ENCODE measurements around the gene SERPINA4. TPM values are rescaled to one million over a fixed set of nuclear protein-coding genes. Genes with fewer than 3 reads are reported as not detected.

SERPINA4 gene
- total and polyA plus RNA-seq, 9 of the 15 experiments (the other 6 are each of a cell fraction or from before 2014, with no cell fraction given) = not detected

- 0% methylated on average over 6 of the region's 9 CpGs for WGBS (ENCODE audit: insufficient coverage, low coverage, missing lambda C conversion rate)
- intact Hi-C loops (cut with micrococcal nuclease) (no loop called here), in situ Hi-C loops (cut with MboI) (no loop called here)
- ChIA-PET CTCF (ENCODE audit: low intra/inter-chr PET ratio) (no interaction called here), POLR2A (interaction anchor here (0.7 kb wide), 1 partner anchor 9 kb away, joined by 3 read pairs; no protein-coding TSS in a partner anchor)
- no peak overlapping the region for H3K4me2 ChIP-seq (ENCODE audit: insufficient read depth, low read length)
- no peak overlapping the region for H2AFZ ChIP-seq (ENCODE audit: low read depth, low read length)
- BruUV-seq (replicated peaks) = no TSS peak
- H3K27me3 ChIP-seq (ENCODE audit: control insufficient read depth in 2 of 2, insufficient read depth in 2 of 2, low read length in 2 of 2) = no peaks in the 10 kb centered on the region
- H3K36me3 ChIP-seq (ENCODE audit: control insufficient read depth, insufficient read depth, low read length) = no peaks in the 10 kb centered on the region
- H3K27ac ChIP-seq (ENCODE audit: extremely low read depth, low read depth, low read length) = no peak overlapping the region
- H3K9me3 ChIP-seq (replicated peaks; ENCODE audit: control insufficient read depth, insufficient read depth, low read depth, low read length) = no peaks in the 10 kb centered on the region
- H3K79me2 ChIP-seq (ENCODE audit: control insufficient read depth, insufficient read depth, low read length) = no peaks in the 10 kb centered on the region
- H3K9ac ChIP-seq (ENCODE audit: insufficient read depth in 1 of 2, low read depth in 2 of 2, low read length in 2 of 2) = no peak overlapping the region
- no peak for DNase-seq (ENCODE audit: extremely low read depth in 1 of 4, low spot score in 3 of 4)
- no peak for TF ChIP-seq ZBTB9 (CRISPR knock-in tag; IDR thresholded peaks at IDR 0.05)
- no peak for TF ChIP-seq SMARCB1 (IDR thresholded peaks at IDR 0.05; ENCODE audit: insufficient read length, low read depth)
- no peak for TF ChIP-seq POLR2AphosphoS5 (IDR thresholded peaks at IDR 0.05; ENCODE audit: control insufficient read depth, insufficient read depth, low read depth, low read length)
- TF ChIP-seq MEIS2 (IDR thresholded peaks at IDR 0.05; ENCODE audit: partially characterized antibody) = no peak
- no peak for TF ChIP-seq ESRRA (IDR thresholded peaks at IDR 0.05; ENCODE audit: borderline replicate concordance, low read depth)
- TF ChIP-seq NRF1 (conservative IDR thresholded peaks at IDR 0.05 in 1 of 2, IDR thresholded peaks at IDR 0.05 in 1 of 2) = no peak
- TF ChIP-seq ZC3H11A (IDR thresholded peaks at IDR 0.05; ENCODE audit: low read depth, low read length) = no peak
- no peak for TF ChIP-seq POLR2AphosphoS2 (IDR thresholded peaks at IDR 0.05; ENCODE audit: low read length)
- TF ChIP-seq ZNF398 (CRISPR knock-in tag; IDR thresholded peaks at IDR 0.05) = no peak
- TF ChIP-seq NBN (IDR thresholded peaks at IDR 0.05; ENCODE audit: low read depth) = no peak
- no peak for TF ChIP-seq TEAD4 (IDR thresholded peaks at IDR 0.05; ENCODE audit: low read length)
- no peak for TF ChIP-seq TEAD4 (CRISPR knock-in tag; IDR thresholded peaks at IDR 0.05; ENCODE audit: borderline replicate concordance)
- H3K9me1 ChIP-seq (ENCODE audit: control insufficient read depth, insufficient read depth, low read length) = no peaks in the 10 kb centered on the region
- FAIRE-seq = no peak
- no peaks in the 10 kb centered on the region for H3K4me1 ChIP-seq (replicated peaks in 1 of 2; ENCODE audit: control insufficient read depth in 2 of 2, insufficient read depth in 2 of 2, low read length in 2 of 2)
- H4K20me1 ChIP-seq (replicated peaks; ENCODE audit: control insufficient read depth, insufficient read depth, low read length) = no peaks in the 10 kb centered on the region
- no peak for ATAC-seq
- H3K4me3 ChIP-seq = no peak overlapping the region
Observed at GRCh38 chr14:94559638-94560290, 1.5 kb upstream of the SERPINA4 start.
